HG03575 (cell line): ENCODE measurements around the gene C10orf53.

Experiments
- ATAC-seq: cut with Tn5 transposase; IDR thresholded peaks from one replicate; pipeline ENCODE4 v1.9.1; 2021; ENCODE audit not compliant: unreplicated experiment, insufficient number of reproducible peaks, low FRiP score; ENCODE audit errors: extremely low read depth

C10orf53 gene, protein sequence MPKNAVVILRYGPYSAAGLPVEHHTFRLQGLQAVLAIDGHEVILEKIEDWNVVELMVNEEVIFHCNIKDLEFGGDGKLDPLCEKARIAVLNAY

DNA sequence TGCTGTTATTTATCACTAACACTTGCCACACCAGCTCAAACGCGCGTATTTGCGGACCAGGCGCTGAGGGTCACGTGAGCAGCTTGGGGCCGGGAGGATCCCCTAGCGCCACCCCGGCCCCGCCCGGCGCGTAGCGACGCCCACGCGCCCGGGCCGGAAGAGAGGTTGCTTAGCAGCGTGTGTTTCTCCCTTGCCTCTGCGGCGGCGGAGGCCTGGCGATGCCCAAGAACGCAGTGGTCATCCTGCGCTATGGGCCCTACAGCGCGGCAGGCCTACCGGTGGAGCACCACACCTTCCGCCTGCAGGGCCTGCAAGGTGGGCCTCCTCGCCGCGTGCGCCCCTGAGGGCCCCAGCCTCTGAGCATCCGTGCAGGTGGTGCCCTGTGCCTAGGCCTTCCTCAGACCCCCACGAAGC lies at the start of gene C10orf53:
TSS of gene C10orf53 (plus strand) at position 172 of the 414 bp plus-strand sequence. CDS start at position 219, 47 bp downstream.
- no peak for ATAC-seq

DNA sequence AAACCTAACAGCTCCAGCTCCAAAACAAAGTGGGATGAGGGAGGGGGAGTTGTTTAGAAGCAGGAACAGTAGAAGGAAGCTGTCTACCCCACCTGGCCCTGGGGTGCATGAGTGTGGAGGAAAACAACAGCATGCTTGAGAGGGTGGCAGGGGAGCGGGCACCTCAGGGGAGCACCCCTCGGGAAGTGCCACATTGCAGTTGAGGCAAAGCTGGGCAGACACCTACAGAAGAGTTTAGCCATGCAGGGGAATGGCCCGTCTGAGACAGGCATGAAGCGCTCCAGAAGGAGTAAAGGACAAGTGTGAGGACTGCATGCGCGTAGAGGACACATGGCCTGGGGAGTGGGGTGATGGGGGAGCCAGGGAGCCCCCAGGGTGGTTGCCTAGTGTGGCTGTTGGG lies 47.5 kb upstream of the C10orf53 start:
- ATAC-seq = no peak

DNA sequence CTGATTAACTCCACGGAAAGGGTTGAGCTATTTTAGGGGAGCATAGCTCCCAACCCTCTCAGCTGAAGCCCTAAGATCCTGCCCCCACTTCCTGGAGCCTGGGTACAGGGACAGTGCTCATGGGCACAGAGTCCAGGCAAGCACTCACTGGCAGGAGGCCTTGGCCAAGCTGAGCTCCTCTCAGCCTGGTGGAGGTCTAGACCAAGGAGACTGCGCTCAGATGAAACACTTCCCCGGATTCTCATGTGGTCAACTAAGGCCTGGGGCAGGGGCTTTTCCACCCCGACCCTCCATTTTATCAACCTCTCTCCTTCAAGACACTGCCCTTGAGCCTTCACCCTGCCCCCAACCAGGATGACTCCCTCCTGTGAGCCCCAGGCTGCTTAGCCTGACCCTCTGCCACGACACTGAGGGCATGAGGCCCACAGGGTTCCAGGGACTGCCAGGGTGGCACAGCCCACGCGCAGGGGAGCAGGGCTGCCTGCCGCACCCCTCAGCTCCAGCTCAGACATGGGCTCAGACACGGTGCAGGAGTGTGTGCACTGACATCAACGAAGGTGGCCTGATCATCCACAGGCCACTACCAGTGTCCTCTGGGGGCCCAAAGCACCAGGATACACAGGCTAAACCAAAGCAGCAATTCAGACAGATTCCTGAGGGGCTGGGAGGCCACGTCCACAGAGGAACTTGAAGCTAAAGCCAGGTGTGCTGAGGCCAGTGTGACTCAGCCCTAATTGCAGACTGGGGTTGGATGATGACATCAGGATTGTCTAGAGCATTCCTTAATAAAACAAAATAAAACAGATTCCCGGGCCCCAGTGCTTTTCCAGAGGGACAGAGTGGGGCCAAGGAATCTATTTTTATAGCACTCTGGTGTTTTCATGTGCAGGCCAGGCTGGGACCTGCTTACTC lies 46.8 kb upstream of the C10orf53 start:
- ATAC-seq = no peak

DNA sequence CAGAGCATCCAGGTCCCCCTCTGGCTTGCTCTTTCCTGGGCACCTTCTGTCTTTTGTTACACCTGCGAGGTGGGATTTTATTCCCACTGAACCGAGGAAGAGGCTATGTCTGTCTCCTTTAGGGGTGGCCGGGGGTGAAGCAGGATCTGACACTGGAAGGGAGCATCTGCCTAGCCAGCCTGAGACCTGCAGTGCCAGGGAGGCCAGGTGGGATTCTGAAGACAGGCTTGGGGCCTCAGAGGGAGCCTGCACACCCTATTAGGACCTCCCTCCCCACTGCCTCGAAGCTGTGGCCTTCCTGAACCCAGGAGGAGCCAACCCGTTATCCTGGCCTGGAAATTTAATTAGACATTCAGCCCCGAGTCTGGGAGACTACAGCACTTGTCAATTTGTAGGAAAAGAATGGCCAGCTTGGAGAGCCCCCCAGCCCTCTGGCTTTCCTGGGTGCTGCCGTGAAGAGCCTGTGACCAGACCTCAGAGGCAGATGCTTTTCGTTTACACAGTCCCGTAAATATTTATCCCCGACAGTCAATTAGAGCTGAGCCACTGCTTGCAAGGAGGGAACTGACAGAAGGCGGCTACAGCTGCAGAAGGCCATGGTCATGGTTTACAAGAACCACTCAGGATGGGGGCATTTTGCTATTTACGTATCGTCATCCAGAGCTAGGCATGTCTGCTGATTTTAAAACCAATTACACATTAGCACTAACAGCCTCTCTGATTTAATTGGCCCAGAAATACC lies 46.0 kb upstream of the C10orf53 start:
- no peak for ATAC-seq

DNA sequence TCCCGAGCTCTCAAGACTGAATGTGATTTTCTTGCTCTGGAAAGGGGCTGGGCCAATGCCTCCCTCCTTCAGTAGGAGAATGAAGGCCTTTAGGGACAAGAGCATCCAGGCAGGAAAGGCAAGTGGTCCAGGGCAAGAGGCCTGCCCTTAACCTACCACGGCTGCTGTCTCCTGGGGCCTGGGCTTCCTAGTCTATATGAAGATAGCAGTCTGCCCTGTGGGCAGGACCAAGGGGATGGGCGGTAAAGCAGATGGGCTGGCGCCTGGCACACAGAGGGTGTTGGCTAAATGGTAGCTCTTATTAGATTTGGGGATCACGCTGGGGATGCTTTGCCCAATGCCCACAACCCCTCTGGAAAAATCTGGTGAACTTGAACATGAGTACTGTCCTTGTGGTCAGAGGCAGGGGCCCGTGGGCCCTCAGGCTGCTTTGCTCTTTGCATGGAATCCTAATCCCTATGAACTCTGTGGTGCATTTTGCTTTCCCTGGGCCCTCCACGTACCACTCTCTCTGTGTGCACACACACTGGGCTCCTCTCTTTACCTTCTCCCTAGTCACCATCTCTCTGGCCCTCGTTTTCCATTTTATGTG lies 45.3 kb upstream of the C10orf53 start:
- no peak for ATAC-seq

- no peak for ATAC-seq
These were observed 37.1 kb upstream of the C10orf53 start for GRCh38 chr10:49642311-49642710.

GRCh38 chr10:49643241-49644034 lies 36.0 kb upstream of the C10orf53 start:
- no peak for ATAC-seq

GRCh38 chr10:49644035-49644646 lies 35.3 kb upstream of the C10orf53 start:
- no peak for ATAC-seq

DNA sequence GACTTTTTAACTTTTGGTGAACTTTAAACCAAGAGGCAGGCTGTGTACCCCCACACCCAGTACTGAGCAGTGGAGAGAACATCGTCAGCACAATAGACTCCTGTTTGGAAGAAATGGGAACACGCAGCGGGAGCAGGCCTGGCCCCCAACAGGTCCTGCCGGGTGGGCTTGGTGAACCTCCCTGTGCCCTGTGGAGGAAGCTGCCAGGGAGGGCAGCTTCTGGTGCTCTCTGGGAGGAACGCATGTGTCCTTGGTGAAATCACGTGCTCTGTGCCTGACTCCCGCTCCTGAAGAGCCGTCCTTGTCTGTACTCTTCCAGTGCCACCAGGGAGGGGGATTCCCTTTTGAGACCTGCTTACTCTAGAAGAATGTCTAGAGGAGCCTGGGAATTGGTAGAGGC lies 34.0 kb upstream of the C10orf53 start:
- ATAC-seq = no peak

GRCh38 chr10:49645871-49646870 lies 33.3 kb upstream of the C10orf53 start:
- ATAC-seq = no peak

- ATAC-seq = no peak
These were observed 31.9 kb upstream of the C10orf53 start for GRCh38 chr10:49647554-49647953.

DNA sequence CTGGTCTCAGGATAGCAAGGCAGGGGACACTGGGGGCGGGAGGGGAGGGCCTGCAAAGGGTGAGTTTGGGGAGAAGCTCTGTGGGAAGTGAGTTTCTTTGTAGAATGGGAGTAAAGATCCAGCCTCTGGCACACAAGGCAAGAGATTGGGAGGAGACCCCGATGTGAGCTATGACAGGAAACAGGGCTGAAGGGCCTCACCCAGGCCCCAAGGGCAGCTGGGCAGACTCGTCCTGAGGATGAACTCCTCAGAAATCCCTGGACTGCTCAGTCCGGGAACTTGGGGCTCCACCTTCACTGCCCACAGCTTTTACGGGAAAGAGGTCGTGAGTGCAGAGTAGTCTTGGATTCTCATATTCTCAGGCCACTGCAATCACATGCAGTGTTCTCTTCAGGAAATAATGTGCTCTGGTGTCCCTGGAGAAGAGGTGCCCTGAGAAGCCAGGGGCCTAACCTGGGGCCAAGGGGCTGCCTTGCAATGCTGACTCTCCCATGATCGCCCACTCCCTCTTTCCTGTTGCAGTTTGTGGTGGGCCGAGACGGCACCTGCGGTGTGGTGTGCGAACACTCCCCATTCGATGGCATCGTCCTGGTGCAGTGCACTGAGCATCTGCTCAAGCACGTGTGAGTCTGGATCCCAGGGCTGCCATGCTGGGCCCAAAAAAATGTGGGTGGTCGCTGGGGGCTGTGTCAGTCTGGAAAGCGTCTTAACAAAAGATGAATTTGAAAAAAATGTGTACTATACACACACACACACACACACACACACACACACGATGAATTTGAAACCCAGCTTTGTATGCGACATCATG lies 31.3 kb upstream of the C10orf53 start:
- no peak for ATAC-seq

DNA sequence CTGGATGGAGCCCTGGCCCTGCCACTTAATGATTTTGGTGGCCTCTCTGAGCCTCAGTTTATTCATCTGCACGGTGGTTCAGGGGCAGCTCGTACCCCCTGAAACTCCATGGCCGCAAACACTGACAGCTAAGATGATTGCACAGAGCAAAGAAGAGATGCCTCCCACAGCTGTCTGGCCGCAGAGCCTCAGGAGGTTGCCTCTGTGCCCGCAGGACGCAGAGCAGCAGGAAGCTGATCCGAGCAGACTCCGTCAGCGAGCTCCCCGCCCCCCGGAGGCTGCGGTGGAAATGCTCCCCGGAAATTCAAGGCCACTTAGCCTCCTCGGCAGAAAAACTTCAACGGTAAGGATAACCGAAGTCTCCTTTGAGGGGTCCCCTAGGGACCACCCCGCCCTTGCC lies 30.2 kb upstream of the C10orf53 start:
- ATAC-seq = no peak

DNA sequence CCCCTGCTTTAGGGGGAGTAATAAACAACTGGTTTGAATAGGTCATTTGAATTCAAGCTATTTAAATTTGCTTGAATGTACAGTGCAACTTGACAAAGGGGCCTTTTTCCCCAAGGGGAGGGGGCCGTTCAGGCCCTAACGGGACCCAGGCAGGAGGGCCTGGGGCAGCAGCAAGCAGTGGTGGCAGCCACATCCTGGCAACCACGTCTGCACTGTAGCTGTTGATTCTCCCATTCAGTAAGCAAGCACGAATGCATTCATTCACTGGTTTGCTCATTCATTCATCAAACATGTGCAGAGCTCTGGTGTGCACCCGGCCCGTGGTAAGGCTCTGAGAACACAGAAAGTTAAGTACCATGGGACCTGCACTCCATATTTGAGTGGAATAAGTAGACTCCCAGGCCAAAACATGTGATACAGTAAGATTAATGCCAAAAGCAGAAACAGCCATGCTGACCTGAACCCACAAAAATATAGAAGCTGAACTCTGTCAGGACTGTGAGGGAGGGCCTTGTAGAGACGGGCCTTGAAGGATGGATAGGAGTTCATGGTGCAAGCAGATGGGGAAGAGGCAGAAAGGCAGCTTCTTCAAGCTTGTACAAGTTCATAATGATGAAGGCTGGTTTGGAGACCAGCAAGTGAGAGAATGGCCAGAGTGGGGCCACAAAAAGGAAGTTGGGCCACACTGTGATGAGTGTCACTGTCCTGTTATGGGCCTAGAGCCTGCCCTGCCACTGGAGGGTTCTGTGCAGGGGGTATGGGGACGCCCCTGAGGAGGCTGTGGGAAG lies 29.3 kb upstream of the C10orf53 start:
- ATAC-seq = no peak

DNA sequence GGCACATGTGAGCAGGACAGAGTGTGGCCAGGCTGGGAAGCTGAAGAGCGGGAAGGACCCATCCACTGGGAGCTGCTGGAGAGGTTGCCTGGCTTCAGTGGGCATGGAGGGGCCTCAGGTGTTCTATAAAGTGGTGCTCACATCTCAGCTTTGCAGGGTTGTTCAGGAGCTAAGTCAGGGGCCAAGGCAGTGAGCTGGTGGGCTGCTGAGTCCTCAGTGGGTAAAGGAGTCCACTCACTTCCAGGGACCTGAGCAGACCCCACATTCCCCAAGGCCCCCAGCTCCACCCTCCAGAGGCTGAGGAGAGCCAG lies 28.8 kb upstream of the C10orf53 start:
- ATAC-seq = no peak
